Hematopoietic multipotent progenitor cell treated with erythropoietin and hydrocortisone succinate and interleukin-3 and kit ligand, for 4 days (in vitro differentiated cells): Measurements from ENCODE around the gene CYB561D2.
A peak's percentile ranks its signal among the peaks of the same experiment; 100 is the strongest.

Experiments
- DNase-seq: peaks from one replicate; pipeline ENCODE4 v3.0.0-alpha.2; 2015

Gene CYB561D2

GRCh38 chr3:50324351-50325112 is 26.1 kb upstream of the CYB561D2 start:
- DNase-seq: peak; percentile 86

GRCh38 chr3:50325113-50325480 is 25.6 kb upstream of the CYB561D2 start:
- no peak for DNase-seq

- DNase-seq: no peak
Observed at GRCh38 chr3:50325497-50326181, 25.0 kb upstream of the CYB561D2 start.

- DNase-seq: no peak
Observed at GRCh38 chr3:50326182-50326541, 24.5 kb upstream of the CYB561D2 start.

- DNase-seq: no peak
Observed at GRCh38 chr3:50327129-50327528, 23.5 kb upstream of the CYB561D2 start.

GRCh38 chr3:50327943-50328691 is 22.5 kb upstream of the CYB561D2 start, which contains the start of gene TUSC2:
TUSC2 (minus strand) TSS chr3:50328223; CDS start chr3:50328099, 124 bp downstream.
- DNase-seq: peak; percentile 99

GRCh38 chr3:50330330-50330729 is 20.3 kb upstream of the CYB561D2 start:
- DNase-seq: no peak

GRCh38 chr3:50331364-50331907 is 19.2 kb upstream of the CYB561D2 start:
- DNase-seq: no peak

GRCh38 chr3:50333744-50334328 is 16.8 kb upstream of the CYB561D2 start:
- DNase-seq: no peak

GRCh38 chr3:50334339-50335075 is 16.2 kb upstream of the CYB561D2 start:
- DNase-seq: no peak

GRCh38 chr3:50336452-50337174 is 14.0 kb upstream of the CYB561D2 start:
- DNase-seq: no peak

GRCh38 chr3:50337175-50337861 is 13.3 kb upstream of the CYB561D2 start:
- peak; percentile 100 for DNase-seq

- peak; percentile 79 for DNase-seq
Observed at GRCh38 chr3:50338965-50339364, 11.7 kb upstream of the CYB561D2 start.

- no peak for DNase-seq
Observed at GRCh38 chr3:50339485-50340146, 11.0 kb upstream of the CYB561D2 start.

- DNase-seq: peak; percentile 47
Observed at GRCh38 chr3:50340147-50340447, 10.6 kb upstream of the CYB561D2 start.

- peak; percentile 98 for DNase-seq
Observed at GRCh38 chr3:50340448-50341329, 10.0 kb upstream of the CYB561D2 start, which contains the start of gene RASSF1. RASSF1 (minus strand) TSS chr3:50340836; CDS start chr3:50340805, 31 bp downstream.

GRCh38 chr3:50341537-50341936 is 9.1 kb upstream of the CYB561D2 start:
- no peak for DNase-seq

- no peak for DNase-seq
Observed at GRCh38 chr3:50341996-50342650, 8.5 kb upstream of the CYB561D2 start.
